ENCODE results near the gene CBX2. TPM values are rescaled to one million over a fixed set of nuclear protein-coding genes. Genes with fewer than 3 reads are reported as not detected.

The CBX2 gene
- total and polyA plus RNA-seq, 2 donors (not counting 1 experiment from before 2014, with no cell fraction given), result 0.77 to 0.83 TPM

- no peak overlapping the region for H2AFZ ChIP-seq (ENCODE audit: low read length)
- H3K4me1 ChIP-seq (ENCODE audit: control insufficient read depth, extremely low read depth, insufficient read depth, low read length), result peaks cover 5% of the 10 kb centered on the region
- H3K36me3 ChIP-seq (ENCODE audit: control insufficient read depth, insufficient read depth, low read length), result no peaks in the 10 kb centered on the region
- H4K20me1 ChIP-seq (ENCODE audit: control insufficient read depth, extremely low read depth, insufficient read depth, low read length), result no peaks in the 10 kb centered on the region
- H3K4me3 ChIP-seq (replicated peaks in 1 of 4; ENCODE audit: control extremely low read depth in 1 of 4, insufficient read depth in 1 of 4, low read depth in 3 of 4, low read length in 4 of 4), result no peak overlapping the region
- peak; percentile 75 for TF ChIP-seq EZH2 (IDR thresholded peaks at IDR 0.05; ENCODE audit: low read length, missing control alignments)
- TF ChIP-seq CTCF (conservative IDR thresholded peaks at IDR 0.05 in 1 of 2, IDR thresholded peaks at IDR 0.05 in 1 of 2; ENCODE audit: low read depth in 1 of 2, low read length in 2 of 2), result no peak
- peaks cover 77% of the 10 kb centered on the region for H3K27me3 ChIP-seq (ENCODE audit: control insufficient read depth, insufficient read depth, low read length)
- DNase-seq (ENCODE audit: low read depth in 2 of 2), result peak; percentile 54 to 57
- no peaks in the 10 kb centered on the region for H3K9me3 ChIP-seq (ENCODE audit: control insufficient read depth, insufficient read depth, low read depth, low read length)
- H3K79me2 ChIP-seq (ENCODE audit: control insufficient read depth, insufficient read depth, low read length), result no peaks in the 10 kb centered on the region
- H3K4me2 ChIP-seq (ENCODE audit: extremely low read depth, insufficient read depth, low read length), result peak overlapping the region; percentile 25
- H3K9ac ChIP-seq (ENCODE audit: insufficient read depth, low read length), result no peak overlapping the region
- no peak overlapping the region for H3K27ac ChIP-seq (ENCODE audit: insufficient read depth, low read length)
These were observed 22.6 kb downstream of the CBX2 start for GRCh38 chr17:79800325-79801155.

GRCh38 chr17:79801156-79802038 lies 23.4 kb downstream of the CBX2 start:
- H3K9ac ChIP-seq (ENCODE audit: insufficient read depth, low read length), result no peak overlapping the region
- H3K36me3 ChIP-seq (ENCODE audit: control insufficient read depth, insufficient read depth, low read length), result no peaks in the 10 kb centered on the region
- DNase-seq (ENCODE audit: low read depth in 2 of 2), result peak in 1 of 2 donors; percentile 36
- H3K4me3 ChIP-seq (replicated peaks in 1 of 4; ENCODE audit: control extremely low read depth in 1 of 4, insufficient read depth in 1 of 4, low read depth in 3 of 4, low read length in 4 of 4), result no peak overlapping the region
- TF ChIP-seq CTCF (conservative IDR thresholded peaks at IDR 0.05 in 1 of 2, IDR thresholded peaks at IDR 0.05 in 1 of 2; ENCODE audit: low read depth in 1 of 2, low read length in 2 of 2) (no peak), EZH2 (IDR thresholded peaks at IDR 0.05; ENCODE audit: low read length, missing control alignments) (peak; percentile 99)
- H3K9me3 ChIP-seq (ENCODE audit: control insufficient read depth, insufficient read depth, low read depth, low read length), result no peaks in the 10 kb centered on the region
- peaks cover 85% of the 10 kb centered on the region for H3K27me3 ChIP-seq (ENCODE audit: control insufficient read depth, insufficient read depth, low read length)
- H2AFZ ChIP-seq (ENCODE audit: low read length), result no peak overlapping the region
- H3K79me2 ChIP-seq (ENCODE audit: control insufficient read depth, insufficient read depth, low read length), result no peaks in the 10 kb centered on the region
- H3K4me2 ChIP-seq (ENCODE audit: extremely low read depth, insufficient read depth, low read length), result peak overlapping the region; percentile 5
- H3K27ac ChIP-seq (ENCODE audit: insufficient read depth, low read length), result no peak overlapping the region
- no peaks in the 10 kb centered on the region for H3K4me1 ChIP-seq (ENCODE audit: control insufficient read depth, extremely low read depth, insufficient read depth, low read length)
- no peaks in the 10 kb centered on the region for H4K20me1 ChIP-seq (ENCODE audit: control insufficient read depth, extremely low read depth, insufficient read depth, low read length)

Measured in fibroblast of lung (primary cell).